Activated gamma-delta T cell treated with Interleukin-2 at 50 U/mL for 16 hours (primary cell): ENCODE measurements around the gene UBE2K.
"Not testable (repeated sequence)": the region's sequence is repeated elsewhere in the genome, so short reads cannot be mapped to it uniquely, and the experiment has no call there.

ENCODE experiments used
- DNase-seq: peaks from one replicate; pipeline ENCODE4 v3.0.0-alpha.2; 2020

Gene UBE2K

GRCh38 chr4:39731908-39732307 is 34.0 kb downstream of the UBE2K start:
- no peak for DNase-seq

GRCh38 chr4:39732728-39733127 is 34.8 kb downstream of the UBE2K start:
- DNase-seq: no peak

DNA sequence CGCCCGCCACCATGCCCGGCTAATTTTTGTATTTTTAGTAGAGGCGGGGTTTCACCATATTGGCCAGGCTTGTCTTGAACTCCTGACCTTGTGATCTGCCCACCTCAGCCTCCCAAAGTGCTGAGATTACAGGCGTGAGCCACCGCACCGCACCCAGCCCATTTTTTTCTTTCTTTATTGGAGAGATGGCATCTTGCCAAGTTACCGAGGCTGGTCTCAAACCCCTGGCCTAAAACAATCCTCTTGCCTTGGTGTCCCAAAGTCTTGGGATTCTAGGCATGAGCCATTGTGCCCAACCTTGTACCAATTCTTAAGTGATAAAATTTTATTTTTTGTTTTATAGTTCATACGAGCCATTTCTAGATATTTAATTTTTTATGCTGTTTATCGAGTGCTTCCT is 41.7 kb downstream of the UBE2K start:
- DNase-seq: not testable (repeated sequence)

GRCh38 chr4:39741401-39741800 is 43.5 kb downstream of the UBE2K start:
- DNase-seq: no peak

DNA sequence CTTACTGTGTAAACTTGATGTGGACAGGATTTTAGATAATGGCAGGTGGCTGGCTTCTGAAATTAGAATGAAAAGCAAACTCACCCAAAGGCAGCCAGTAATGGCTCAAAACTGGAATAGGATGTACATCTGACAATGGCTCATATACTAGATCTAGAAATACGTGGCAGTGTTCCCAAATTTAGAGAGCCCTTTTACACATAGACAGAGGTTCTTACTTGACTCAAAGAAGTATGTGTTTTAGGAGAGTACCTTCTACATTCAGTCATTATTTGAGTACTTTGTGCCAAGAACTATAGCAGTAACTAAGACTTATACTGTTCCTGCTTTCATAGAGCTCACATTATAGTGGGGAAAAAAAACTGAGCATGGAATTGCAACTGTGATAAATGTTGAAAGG is 48.0 kb downstream of the UBE2K start:
- DNase-seq: no peak

DNA sequence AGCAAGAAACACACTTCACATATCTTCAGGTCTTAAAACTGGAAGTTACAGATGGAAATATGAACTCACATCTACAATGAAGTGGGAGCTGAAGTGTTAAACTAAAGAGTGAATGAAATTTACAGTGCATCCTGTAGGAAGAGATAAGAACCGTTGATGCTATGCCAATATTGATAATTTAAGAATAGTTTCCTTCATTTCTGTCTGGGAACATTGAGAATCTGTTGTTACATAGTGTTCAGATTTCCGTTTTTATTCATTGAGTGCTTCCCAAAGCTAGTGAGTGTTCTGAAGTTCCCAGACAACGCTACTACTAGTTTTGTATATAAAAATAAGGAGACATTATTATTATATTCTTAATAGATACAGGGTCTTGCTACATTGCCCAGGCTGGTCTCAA is 52.3 kb downstream of the UBE2K start:
- DNase-seq: no peak

DNA sequence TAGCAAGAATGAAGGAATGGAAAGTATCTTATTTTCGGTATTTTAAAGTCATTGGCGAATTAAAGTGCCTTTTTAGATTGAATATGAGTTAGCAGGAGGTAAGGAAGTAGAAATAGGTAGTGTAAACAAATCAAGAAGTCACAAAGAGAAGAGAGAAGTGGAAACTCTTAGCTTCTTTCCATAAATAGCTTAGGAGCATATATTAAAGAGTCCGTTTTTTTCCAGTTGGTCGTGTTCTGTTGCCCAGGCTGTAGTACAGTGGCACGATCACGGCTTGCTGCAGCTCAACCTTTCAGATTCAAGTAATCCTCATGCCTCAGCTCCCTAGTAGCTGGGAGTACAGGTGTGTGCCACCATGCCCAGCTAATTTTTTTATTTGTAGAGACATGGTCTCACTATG is 56.4 kb downstream of the UBE2K start:
- DNase-seq: no peak

DNA sequence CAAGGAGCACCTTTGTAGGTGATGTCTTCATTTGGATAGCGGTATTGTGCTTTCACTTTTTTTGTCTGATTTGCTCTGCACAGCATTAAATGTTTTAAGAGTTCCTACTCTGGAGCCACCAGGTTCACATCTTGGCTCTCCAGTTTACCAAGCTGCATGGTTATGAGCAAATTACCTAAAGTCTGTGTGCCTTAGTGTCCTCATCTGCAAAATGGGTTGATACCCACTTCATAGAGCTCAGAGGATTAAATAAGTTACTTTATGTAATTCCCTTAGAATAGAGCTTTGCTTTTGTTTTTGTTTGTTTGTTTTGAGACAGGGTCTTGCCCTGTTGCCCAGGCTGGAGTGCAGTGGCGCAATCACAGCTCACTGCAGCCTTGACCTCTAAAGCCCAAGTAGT is 58.2 kb downstream of the UBE2K start:
- DNase-seq: no peak

DNA sequence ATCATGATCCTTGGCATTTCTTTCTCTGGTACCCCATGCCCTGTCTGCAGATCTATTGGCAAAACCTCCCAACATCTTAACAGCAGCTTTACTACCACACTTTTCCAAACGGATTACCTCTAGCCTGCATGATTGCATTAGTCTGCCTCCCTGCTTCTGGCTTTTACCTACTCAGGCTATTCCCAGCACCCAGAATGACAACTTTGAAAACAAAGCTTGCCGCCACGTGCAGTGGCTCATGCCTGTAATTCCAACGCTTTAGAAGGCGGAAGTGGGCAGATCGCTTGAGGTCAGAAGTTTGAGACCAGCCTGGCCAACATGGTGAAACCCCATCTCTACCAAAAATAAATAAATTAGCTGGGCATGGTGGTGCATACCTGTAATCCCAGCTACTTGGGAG is 60.2 kb downstream of the UBE2K start:
- DNase-seq: no peak

DNA sequence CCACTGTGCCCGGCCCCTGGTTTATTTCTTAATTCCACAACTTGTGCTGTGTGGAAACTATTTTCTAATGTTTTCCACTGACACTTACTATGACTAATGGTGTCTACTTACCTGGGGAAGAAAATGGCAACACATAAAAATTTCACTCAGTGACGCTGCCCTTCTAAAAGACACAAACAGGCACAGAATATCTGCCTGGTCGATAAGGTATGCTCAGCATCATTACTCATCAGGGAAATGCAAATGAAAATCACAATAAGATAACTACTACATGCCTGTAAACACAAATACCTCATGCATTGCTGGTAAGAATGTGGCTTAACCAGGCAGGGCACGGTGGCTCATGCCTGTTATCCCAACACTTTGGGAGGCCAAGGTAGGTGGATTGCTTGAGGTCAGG is 61.6 kb downstream of the UBE2K start:
- no peak for DNase-seq

GRCh38 chr4:39761005-39761667 is 63.2 kb downstream of the UBE2K start:
- DNase-seq: no peak

- no peak for DNase-seq
These were observed 66.0 kb downstream of the UBE2K start for GRCh38 chr4:39763714-39764572.

DNA sequence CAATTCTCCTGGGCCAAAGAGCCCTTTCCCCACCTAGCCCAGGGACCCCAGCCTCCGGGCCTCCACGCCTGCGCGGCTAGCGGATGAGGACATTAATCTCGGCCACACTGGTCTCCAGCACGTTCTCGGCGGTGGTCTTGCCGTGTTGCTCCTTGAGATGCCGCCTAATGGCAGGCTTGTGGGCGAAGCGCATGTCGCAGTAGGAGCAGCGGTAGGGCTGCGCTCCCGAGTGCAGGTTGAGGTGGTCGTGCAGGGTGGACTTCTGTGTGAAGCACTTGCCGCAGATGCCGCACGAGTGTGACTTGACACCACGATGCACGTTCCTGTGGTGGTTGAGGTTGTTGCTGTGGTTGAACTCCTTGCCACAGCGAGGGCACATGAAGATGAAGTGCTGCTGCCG is 72.1 kb downstream of the UBE2K start:
- no peak for DNase-seq

DNA sequence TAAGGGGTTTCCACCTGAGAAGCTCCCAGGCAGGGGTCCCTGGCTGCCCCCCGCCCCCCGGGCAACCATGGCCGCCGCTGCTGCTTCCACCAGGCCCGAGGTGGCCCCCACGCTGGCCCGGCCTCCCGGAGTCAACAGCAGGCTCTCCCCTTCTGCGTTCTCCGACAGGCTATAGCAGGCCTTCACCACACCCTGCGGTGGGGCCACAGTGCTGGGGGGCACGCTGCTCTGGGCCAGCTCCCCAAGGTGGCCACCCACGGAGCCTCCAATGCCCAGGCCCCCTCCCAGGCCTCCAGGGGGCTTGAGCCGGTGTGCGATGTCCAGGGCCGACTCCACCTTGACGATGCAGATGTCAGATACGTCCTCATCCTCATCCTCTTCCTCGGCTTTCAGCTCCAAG is 72.5 kb downstream of the UBE2K start:
- no peak for DNase-seq

- DNase-seq: no peak
These were observed 73.2 kb downstream of the UBE2K start for GRCh38 chr4:39770969-39771724.

DNA sequence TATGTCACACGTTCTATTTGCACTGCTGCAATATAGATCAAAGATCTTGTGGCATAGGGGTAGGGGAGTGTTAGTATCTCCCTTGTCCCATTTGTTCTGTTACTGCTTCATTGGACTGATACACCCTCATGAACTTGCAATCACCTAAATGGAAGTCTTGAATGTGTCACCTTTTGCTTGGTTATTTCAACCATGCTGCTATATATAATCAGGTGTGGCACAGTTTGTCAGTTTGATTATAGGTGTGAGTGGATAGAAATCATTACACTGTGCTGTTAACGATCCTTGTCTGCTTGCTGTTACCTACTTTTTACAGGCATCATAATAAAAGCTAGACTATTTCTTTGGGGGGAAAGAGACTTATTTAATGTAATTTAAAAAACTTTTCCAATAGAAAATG is 84.1 kb downstream of the UBE2K start:
- DNase-seq: not testable (repeated sequence)

- no peak for DNase-seq
These were observed 87.1 kb downstream of the UBE2K start for GRCh38 chr4:39785083-39785482.

DNA sequence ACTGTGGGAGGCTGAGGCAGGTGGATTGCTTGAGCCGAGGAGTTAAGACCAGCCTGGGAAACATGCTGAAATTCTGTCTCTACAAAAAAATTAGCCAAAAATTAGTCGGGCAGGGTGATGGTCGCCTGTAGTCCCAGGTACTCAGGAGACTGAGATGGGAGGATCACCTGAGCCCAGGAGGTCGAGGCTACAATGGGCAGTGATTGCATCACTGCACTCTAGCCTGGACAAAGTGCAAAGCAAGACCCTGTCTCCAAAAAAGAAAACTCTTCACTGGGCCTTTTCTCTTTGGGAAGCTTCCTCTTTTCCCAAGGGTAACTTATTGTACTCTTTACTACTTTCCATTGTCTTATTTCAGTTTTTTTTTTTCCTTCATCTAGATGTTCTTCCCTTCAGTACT is 88.9 kb downstream of the UBE2K start:
- no peak for DNase-seq

DNA sequence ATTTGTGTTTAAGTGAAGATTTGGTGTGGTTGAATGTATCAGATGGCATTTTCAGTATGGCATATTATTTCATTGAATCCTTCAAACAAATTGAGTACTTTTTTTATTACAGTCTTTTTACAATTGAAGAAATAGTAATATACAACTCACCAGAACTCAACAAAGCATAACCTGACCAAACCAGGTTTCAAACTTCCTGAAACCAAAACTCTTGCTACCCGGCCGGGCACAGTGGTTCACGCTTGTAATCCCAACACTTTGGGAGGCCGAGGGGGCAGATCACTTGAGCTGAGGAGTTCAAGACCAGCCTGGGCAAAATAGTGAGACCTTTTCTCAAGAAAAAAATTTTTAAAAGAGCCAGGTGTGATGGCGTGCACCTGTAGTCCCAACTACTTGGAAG is 94.2 kb downstream of the UBE2K start:
- DNase-seq: no peak

GRCh38 chr4:39792529-39792928 is 94.6 kb downstream of the UBE2K start:
- DNase-seq: no peak

GRCh38 chr4:39792976-39793375 is 95.0 kb downstream of the UBE2K start:
- DNase-seq: not testable (repeated sequence)

DNA sequence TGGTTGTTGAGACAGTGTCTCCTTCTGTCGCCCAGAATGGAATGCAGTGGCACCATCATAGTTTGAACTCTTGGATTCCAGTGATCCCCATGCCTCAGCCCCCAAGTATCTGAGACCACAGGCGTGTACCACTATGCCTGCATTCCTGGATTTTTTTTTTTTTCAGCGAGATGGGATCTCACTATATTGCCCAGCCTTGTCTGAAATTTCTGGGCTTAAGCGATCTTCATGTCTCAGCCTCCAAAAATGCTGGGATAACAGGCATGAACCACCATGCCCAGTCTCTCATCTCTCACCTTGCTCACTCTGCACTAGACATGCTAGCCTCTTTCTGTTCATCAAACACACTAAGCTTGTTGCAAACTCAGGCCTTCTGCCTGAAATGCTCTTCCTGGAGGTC is 104.1 kb downstream of the UBE2K start:
- DNase-seq: no peak

- no peak for DNase-seq
These were observed 110.4 kb downstream of the UBE2K start for GRCh38 chr4:39808231-39808749.

DNA sequence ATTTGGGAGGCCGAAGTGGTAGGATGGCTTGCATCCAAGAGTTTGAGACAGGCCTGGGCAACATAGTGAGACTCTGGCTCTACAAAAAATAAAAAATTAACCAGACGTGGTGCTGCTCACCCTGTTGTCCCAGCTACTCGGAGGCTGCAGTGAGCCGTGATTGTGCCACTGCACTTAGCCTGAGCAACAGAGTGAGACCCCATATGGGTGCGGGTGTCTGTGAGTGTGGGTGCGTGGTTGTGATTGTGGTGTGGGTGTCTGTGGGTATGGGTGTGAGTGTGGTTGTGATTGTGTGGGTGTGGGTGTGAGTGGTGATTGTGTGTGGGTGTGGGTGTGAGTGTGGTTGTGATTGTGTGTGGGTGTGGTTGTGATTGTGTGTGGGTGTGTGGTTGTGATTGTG is 114.6 kb downstream of the UBE2K start:
- DNase-seq: no peak
